H1 (cell line): ENCODE results near the gene WBP1L. TPM values are rescaled to one million over a fixed set of nuclear protein-coding genes. Genes with fewer than 3 reads are reported as not detected.

ENCODE experiments used
- BACH1 ChIP-seq: IDR thresholded peaks from 2 replicates; pipeline ENCODE4 v1.6.1; 2012; ENCODE audit warnings: low read length, improper control_type of control experiment
- CHD1 ChIP-seq: IDR thresholded peaks from 2 replicates; pipeline ENCODE4 v1.6.1; 2012; ENCODE audit warnings: low read depth, low read length, improper control_type of control experiment
- CHD2 ChIP-seq: IDR thresholded peaks from 2 replicates; pipeline ENCODE4 v1.6.1; 2012; ENCODE audit warnings: low read length, improper control_type of control experiment
- NANOG ChIP-seq: IDR thresholded peaks from 2 replicates; pipeline ENCODE4 v1.6.1; 2011; ENCODE audit warnings: low read length, low read depth, mild to moderate bottlenecking, inconsistent platforms; ENCODE audit not compliant: insufficient read depth, poor library complexity, severe bottlenecking
- polyA plus RNA-seq, 7 experiments: library from polyadenylated mRNA; depleted of rRNA in 3 of 7; stranded (reverse) in 5 of 7; unstranded in 2 of 7; fragments of >200 nt in 5 of 7; fragments of 200-250 nt in 2 of 7; gene quantifications; 1 replicate in 5 of 7; 2 replicates in 1 of 7; 4 replicates in 1 of 7; pipeline versions ENCODE4 v1.2.1 to v1.2.3, GENCODE V29; 2011 to 2013; ENCODE audit warnings: missing spikeins in 2 of 7, mixed read lengths in 2 of 7
- total RNA-seq: library from RNA; stranded (reverse); fragmentation: NEBNext Ultra II Directional; extraction: Animal tissue kit (Norgen Biotek cat#: 25700); gene quantifications from 2 replicates; pipeline ENCODE4 v1.2.1, GENCODE V29; 2021
- TF ChIP-seq, protein P1 (sequence below): IDR thresholded peaks from 2 replicates; pipeline ENCODE4 v1.6.1; 2012; ENCODE audit warnings: low read length, inconsistent platforms

The WBP1L gene
- total and polyA plus RNA-seq, 2 of the 8 experiments (the other 6 are each of a cell fraction or from before 2014, with no cell fraction given): 26.6 to 29.9 TPM

DNA sequence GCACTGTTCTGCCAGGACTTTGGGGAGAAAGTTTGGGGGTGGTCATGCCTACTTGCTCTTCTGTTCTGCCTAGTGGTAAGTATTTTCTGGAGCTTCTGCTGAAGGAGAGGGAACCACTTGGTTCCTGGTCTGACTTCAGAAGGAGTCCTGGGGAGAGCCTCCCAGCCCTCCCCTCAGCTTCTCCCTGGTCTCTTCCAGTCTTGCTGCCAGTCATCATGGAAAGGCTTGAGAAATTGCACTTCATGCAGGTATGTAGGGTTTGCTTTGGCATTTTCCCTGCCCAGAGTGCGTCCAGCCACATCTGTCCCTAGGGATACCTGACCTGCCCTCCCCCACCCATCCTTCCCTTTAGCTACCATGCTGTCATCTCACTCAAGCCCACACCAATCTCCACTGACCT lies 11.1 kb upstream of the WBP1L start (continued):
- TF ChIP-seq CHD1 (no peak), BACH1 (no peak), NANOG (no peak), CHD2 (no peak)
- TF ChIP-seq, protein P1, sequence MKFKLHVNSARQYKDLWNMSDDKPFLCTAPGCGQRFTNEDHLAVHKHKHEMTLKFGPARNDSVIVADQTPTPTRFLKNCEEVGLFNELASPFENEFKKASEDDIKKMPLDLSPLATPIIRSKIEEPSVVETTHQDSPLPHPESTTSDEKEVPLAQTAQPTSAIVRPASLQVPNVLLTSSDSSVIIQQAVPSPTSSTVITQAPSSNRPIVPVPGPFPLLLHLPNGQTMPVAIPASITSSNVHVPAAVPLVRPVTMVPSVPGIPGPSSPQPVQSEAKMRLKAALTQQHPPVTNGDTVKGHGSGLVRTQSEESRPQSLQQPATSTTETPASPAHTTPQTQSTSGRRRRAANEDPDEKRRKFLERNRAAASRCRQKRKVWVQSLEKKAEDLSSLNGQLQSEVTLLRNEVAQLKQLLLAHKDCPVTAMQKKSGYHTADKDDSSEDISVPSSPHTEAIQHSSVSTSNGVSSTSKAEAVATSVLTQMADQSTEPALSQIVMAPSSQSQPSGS: no peak
